ENCODE measurements around the gene SIGLEC12. TPM values are rescaled to one million over a fixed set of nuclear protein-coding genes. Genes with fewer than 3 reads are reported as not detected.
A peak's percentile ranks its signal among the peaks of the same experiment; 100 is the strongest.

Gene SIGLEC12
- total and polyA plus RNA-seq, 9 of the 15 experiments (the other 6 are each of a cell fraction or from before 2014, with no cell fraction given): 0.08 to 1.3 (median 0.54) TPM

- TF ChIP-seq ATF3 (IDR thresholded peaks at IDR 0.05): peak; percentile 74
- TF ChIP-seq ATF3 (CRISPR knock-in tag; conservative IDR thresholded peaks at IDR 0.05): 0 out of 2 replicates have a peak, but pooled peaks have one; percentile 24
- peak; percentile 22 for TF ChIP-seq CCNT2 (IDR thresholded peaks at IDR 0.05; ENCODE audit: borderline replicate concordance, extremely low read depth, insufficient read length, low read depth, low read length)
- no peak for TF ChIP-seq SUPT5H (IDR thresholded peaks at IDR 0.05)
- TF ChIP-seq KDM1A (IDR thresholded peaks at IDR 0.05): peak in 1 of 2 experiments; percentile 33; a peak in 2 of 4 replicates
- peak; percentile 44; the same call in 1 of the 2 replicates for TF ChIP-seq ELF1 (tag; IDR thresholded peaks at IDR 0.05)
- no peak for TF ChIP-seq MCM5 (IDR thresholded peaks at IDR 0.05; ENCODE audit: low read depth)
- TF ChIP-seq SRSF9 (IDR thresholded peaks at IDR 0.05; ENCODE audit: borderline replicate concordance, low read depth, low read length): no peak
- TF ChIP-seq MITF (IDR thresholded peaks at IDR 0.05): no peak
- TF ChIP-seq ZFP91 (CRISPR knock-in tag; IDR thresholded peaks at IDR 0.05): peak; percentile 92
- peak; percentile 6; the same call in 1 of the 2 replicates for TF ChIP-seq DPF2 (IDR thresholded peaks at IDR 0.05)
- TF ChIP-seq ZNF398 (CRISPR knock-in tag; IDR thresholded peaks at IDR 0.05): no peak
- TF ChIP-seq MEIS2 (IDR thresholded peaks at IDR 0.05; ENCODE audit: partially characterized antibody): peak; percentile 69
- TF ChIP-seq ZBTB26 (CRISPR knock-in tag; IDR thresholded peaks at IDR 0.05): no peak
These were observed 59.9 kb downstream of the SIGLEC12 start (continued) for GRCh38 chr19:51441410-51442390.

Data from K562 (cell line).